Stimulated activated CD8-positive, alpha-beta memory T cell treated with anti-CD3 and anti-CD28 coated beads, Interleukin-7, amount 100 ng/mL, for 24 hours (primary cell): Measurements from ENCODE around the gene NDUFAF8.

Source experiments
- DNase-seq: peaks from one replicate; pipeline ENCODE4 v3.0.0-alpha.2; 2020; ENCODE audit warnings: low read depth

The NDUFAF8 gene

GRCh38 chr17:81274471-81274855 lies 35.3 kb downstream of the NDUFAF8 start:
- DNase-seq = no peak

DNA sequence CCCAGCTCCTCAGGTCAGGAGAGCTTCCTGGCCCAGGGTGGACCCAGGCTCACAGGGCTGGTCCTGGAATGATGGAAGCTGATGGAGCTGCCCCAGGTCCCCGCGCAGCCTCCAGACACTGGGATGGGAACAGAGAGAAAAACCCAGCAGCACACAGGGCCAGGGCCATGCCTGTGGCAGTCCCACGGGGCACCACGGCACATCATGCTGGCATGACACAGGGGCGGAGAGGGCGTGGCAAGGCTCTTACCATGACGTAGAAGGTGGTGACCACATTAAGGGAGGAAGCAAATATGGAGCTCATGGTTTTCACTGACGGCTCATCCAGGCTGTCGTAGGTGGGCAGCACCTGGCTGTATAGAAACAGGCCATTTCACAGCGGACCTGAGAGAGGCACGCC lies 37.7 kb downstream of the NDUFAF8 start:
- DNase-seq = no peak

- no peak for DNase-seq
Measured at GRCh38 chr17:81277421-81277820, 38.3 kb downstream of the NDUFAF8 start.

GRCh38 chr17:81277946-81278693 lies 39.0 kb downstream of the NDUFAF8 start:
- DNase-seq = no peak

DNA sequence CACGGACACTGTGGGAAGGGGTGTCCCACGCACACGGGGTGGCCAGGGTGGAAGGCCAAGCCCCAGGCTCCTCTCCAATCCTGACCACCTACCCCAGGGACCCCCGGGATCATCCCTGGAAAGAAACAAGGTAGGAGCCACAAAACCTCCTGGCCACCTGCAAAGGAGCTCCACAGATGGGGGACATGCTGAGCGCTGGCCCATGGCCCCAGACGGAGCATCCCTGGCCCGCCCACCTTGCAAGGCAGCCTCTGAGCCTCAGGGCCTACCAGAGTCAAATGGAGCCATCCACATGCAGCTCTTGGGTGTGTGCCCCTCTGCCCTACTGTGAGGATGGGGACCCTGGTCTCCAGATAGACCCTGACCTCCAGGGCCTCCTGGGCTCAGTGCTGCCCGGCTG lies 39.7 kb downstream of the NDUFAF8 start:
- no peak for DNase-seq

- no peak for DNase-seq
Measured at GRCh38 chr17:81279278-81280275, 40.5 kb downstream of the NDUFAF8 start.

- DNase-seq = no peak
Measured at GRCh38 chr17:81280571-81280970, 41.5 kb downstream of the NDUFAF8 start.

DNA sequence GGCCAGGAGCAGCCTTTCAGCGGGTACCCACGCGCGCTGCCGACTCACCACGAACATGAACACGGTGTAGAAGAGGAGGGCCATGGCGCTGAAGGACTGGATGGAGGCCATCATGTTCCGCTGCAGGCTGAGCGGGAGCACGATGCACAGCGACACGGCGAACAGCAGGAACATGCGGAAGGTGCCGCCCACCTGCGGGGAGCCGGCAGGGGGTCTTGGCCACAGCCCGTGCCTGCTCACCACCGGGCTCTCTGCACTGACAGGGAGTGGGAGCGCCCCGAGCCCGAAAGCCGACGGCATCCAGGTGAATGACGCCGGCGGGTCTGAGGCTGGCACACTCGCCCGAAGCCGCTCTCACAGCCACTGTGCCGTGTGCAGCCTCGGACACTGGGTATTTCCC lies 43.0 kb downstream of the NDUFAF8 start:
- no peak for DNase-seq

DNA sequence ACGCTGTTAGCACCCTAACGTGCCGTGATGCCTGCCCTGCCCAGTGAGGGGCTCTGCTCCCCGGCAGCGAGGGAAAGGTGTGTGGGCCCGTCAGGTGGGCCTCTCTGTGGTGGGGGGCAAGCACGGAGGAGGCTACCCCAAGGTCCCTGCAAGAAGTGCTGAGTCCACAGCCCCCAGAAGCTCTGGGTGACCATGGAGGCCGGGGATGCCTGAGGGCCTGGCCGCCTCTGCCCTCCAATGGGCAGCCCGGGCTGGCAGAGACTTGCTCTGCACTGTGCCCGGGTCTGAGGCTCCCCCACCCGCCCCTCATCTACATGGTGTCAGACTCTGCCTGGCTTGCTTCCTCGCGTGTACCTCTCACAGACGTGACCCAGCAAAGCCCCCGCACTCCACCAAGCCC lies 43.8 kb downstream of the NDUFAF8 start:
- DNase-seq = no peak

- DNase-seq = peak; percentile 22
Measured at GRCh38 chr17:81285179-81285878, 46.2 kb downstream of the NDUFAF8 start.

DNA sequence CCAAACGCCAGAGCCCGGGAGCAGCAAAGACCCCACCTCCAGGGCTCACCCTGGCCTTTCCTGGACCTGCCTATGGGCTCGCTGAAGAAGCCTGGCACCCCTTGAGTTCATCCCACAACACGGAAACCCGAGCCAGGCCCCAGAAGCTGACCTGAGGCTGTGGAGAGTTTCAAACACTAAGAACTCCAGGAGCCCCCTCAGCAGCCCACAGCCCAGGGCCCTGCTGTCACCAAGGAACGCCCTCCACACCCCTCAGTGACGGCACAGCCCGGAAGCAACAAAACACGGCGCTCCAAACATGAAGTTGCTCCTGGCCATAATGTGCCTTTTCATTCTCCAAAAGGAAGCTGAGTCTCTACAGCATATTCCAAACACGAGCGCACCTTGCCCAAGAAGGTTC lies 46.8 kb downstream of the NDUFAF8 start:
- DNase-seq = no peak

- DNase-seq = no peak
Measured at GRCh38 chr17:81286491-81287145, 47.5 kb downstream of the NDUFAF8 start.

DNA sequence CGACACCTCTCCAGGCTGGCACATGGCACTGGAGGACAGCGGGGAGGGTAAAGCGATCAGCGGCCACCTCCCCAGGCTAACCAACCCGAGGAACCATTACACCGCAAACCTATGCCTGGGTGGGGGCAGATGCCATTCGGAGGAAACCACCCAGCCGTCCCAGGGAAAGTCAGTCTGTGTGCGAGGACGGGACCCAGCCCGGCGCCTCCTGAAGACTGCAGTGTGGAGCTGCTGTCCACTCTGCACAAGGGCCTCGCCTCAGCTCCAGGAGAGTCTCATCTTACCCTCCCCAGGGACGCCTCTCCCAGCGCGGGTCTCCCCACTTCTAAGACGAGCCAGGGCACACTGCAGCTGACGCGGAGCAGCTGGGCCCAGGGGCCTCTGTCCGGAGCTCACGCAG lies 48.0 kb downstream of the NDUFAF8 start:
- no peak for DNase-seq

GRCh38 chr17:81287741-81288430 lies 48.8 kb downstream of the NDUFAF8 start:
- no peak for DNase-seq

GRCh38 chr17:81288715-81289114 lies 49.6 kb downstream of the NDUFAF8 start:
- no peak for DNase-seq

DNA sequence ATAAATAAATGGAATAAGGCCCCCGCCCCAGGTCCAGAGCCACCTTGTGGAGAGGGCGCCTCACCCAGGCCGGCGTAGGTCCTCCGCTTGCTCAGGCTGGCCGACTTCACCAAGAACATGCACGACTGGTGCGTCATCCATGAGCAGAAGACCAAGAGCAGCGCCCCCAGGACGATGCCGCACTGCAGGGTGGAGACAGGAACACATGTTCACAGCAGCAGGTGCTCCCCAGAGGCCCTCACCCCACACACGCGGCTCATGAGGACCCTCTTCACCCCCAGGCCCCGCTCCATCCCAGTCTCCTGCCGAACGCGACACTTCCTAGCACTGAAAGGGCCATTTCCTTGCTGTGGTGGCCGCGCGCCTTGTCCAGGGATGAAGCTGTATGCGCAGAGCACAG lies 50.5 kb downstream of the NDUFAF8 start:
- DNase-seq = no peak

DNA sequence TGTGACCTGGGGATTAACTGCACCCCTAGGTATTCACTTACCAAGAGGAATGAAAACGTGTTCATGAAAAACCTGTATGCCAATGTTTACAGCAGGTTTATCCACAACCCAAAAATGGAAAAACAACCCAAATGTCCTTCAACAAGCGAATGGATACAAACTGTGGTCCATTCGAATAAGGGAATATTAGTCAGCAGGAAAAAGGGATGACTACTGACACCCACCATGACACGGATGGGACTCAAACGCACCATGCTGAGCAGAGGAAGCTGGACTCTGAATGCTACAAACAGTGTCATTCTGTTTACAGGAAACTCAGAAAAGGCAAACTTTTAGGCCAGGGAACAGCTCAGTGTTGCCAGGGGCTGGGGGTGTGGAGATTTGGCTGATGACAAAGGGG lies 51.1 kb downstream of the NDUFAF8 start:
- no peak for DNase-seq
